GM12878 (cell line): Measurements from ENCODE around the gene GLUD1. TPM values are rescaled to one million over a fixed set of nuclear protein-coding genes. Genes with fewer than 3 reads are reported as not detected.

Source experiments
- FOS ChIP-seq: IDR thresholded peaks from 3 replicates; pipeline ENCODE4 v1.6.1; 2011; ENCODE audit warnings: borderline replicate concordance; ENCODE audit not compliant: insufficient read length; ENCODE audit errors: extremely low read depth
- HDAC6 ChIP-seq: fragments of 200-600 bp; sonication (generic); IDR thresholded peaks from one replicate; pipeline ENCODE4 v1.8.0; 2017; ENCODE audit warnings: antibody characterized with exemption; ENCODE audit not compliant: unreplicated experiment
- IKZF1 ChIP-seq: fragments of 450-650 bp; conservative IDR thresholded peaks from 2 replicates; pipeline ENCODE4 v1.6.1; 2017; ENCODE audit warnings: antibody characterized with exemption, mild to moderate bottlenecking
- JUND ChIP-seq: IDR thresholded peaks from 2 replicates; pipeline ENCODE4 v1.6.1; 2012; ENCODE audit warnings: low read depth, mild to moderate bottlenecking, low read length, improper control_type of control experiment, moderate library complexity
- MEF2A ChIP-seq: IDR thresholded peaks from 2 replicates; pipeline ENCODE4 v1.6.1; 2011; ENCODE audit warnings: low read depth, mild to moderate bottlenecking, low read length, moderate library complexity; ENCODE audit not compliant: insufficient read depth
- MYC ChIP-seq: IDR thresholded peaks from 2 replicates; pipeline ENCODE4 v1.6.1; 2011; ENCODE audit warnings: mild to moderate bottlenecking, low read length, moderate library complexity, inconsistent platforms; ENCODE audit not compliant: insufficient read depth, insufficient replicate concordance, insufficient read length, severe bottlenecking
- NKRF ChIP-seq: fragments of 450-650 bp; conservative IDR thresholded peaks from 2 replicates; pipeline ENCODE4 v1.6.1; 2017; ENCODE audit warnings: mild to moderate bottlenecking, moderate library complexity
- RAD21 ChIP-seq: IDR thresholded peaks from 2 replicates; pipeline ENCODE4 v1.6.1; 2011; ENCODE audit warnings: mild to moderate bottlenecking, low read depth, low read length, moderate library complexity; ENCODE audit not compliant: insufficient read depth
- RB1 ChIP-seq: fragments of 450-650 bp; formaldehyde crosslinking; IDR thresholded peaks from 2 replicates; pipeline ENCODE4 v1.6.1; 2017; ENCODE audit warnings: mild to moderate bottlenecking, borderline replicate concordance
- SPI1 ChIP-seq: IDR thresholded peaks from 2 replicates; pipeline ENCODE4 v1.6.1; 2011; ENCODE audit warnings: low read depth, mild to moderate bottlenecking, low read length, moderate library complexity, borderline replicate concordance; ENCODE audit not compliant: insufficient read depth
- SREBF2 ChIP-seq: IDR thresholded peaks from 2 replicates; pipeline ENCODE4 v1.6.1; 2012; ENCODE audit warnings: mild to moderate bottlenecking, low read length
- TARDBP ChIP-seq: IDR thresholded peaks from 2 replicates; pipeline ENCODE4 v1.6.1; 2016; ENCODE audit warnings: borderline replicate concordance
- ZNF622 ChIP-seq: fragments of 450-650 bp; IDR thresholded peaks from 2 replicates; pipeline ENCODE4 v1.6.1; 2017; ENCODE audit warnings: mild to moderate bottlenecking, inconsistent platforms
- ZNF687 ChIP-seq: fragments of 450-650 bp; IDR thresholded peaks from 2 replicates; pipeline ENCODE4 v1.6.1; 2017; ENCODE audit warnings: mild to moderate bottlenecking, moderate library complexity
- polyA plus RNA-seq, 11 experiments: library from polyadenylated mRNA; depleted of rRNA in 4 of 11; unstranded in 6 of 11; stranded (reverse) in 5 of 11; fragments of >200 nt; fragmentation: Nextera tagmentation in 4 of 11; fragmentation: Illumina TruSeq in 1 of 11; extraction: Ambion mirVana in 4 of 11; extraction: Trizol in 1 of 11; gene quantifications; 1 replicate in 1 of 11; 2 replicates in 10 of 11; pipeline versions ENCODE4 v1.2.1 to v1.2.3, GENCODE V29; 2011 to 2016; ENCODE audit warnings: inconsistent platforms in 2 of 11, missing spikeins in 2 of 11, low read depth in 1 of 11
- total RNA-seq, 4 experiments: library from RNA; depleted of rRNA in 3 of 4; stranded (reverse); fragments of >200 nt in 3 of 4; fragmentation: Illumina TruSeq in 1 of 4; extraction: Trizol in 1 of 4; gene quantifications; 2 replicates each; pipeline versions ENCODE4 v1.2.1 to v1.2.3, GENCODE V29; 2013 to 2021
- TF ChIP-seq, protein P1 (sequence below), 3 experiments: IDR thresholded peaks in 2 of 3; conservative IDR thresholded peaks in 1 of 3; 2 replicates each; pipeline ENCODE4 v1.5.1; 2011; ENCODE audit warnings: low read depth in 3 of 3, low read length in 3 of 3, mild to moderate bottlenecking in 3 of 3, control low read depth in 2 of 3, moderate library complexity in 2 of 3, inconsistent platforms in 1 of 3, mixed read lengths in 1 of 3; ENCODE audit not compliant: control insufficient read depth in 2 of 3, insufficient read depth in 1 of 3; ENCODE audit errors: extremely low read depth in 1 of 3
- TF ChIP-seq, protein P2 (sequence below): fragments of 450-650 bp; IDR thresholded peaks from 2 replicates; pipeline ENCODE4 v1.6.1; 2017; ENCODE audit warnings: mild to moderate bottlenecking, moderate library complexity

The GLUD1 gene
- total and polyA plus RNA-seq, 10 of the 15 experiments (the other 5 are each of a cell fraction or from before 2014, with no cell fraction given): 26.1 to 109 (median 81.4) TPM

DNA sequence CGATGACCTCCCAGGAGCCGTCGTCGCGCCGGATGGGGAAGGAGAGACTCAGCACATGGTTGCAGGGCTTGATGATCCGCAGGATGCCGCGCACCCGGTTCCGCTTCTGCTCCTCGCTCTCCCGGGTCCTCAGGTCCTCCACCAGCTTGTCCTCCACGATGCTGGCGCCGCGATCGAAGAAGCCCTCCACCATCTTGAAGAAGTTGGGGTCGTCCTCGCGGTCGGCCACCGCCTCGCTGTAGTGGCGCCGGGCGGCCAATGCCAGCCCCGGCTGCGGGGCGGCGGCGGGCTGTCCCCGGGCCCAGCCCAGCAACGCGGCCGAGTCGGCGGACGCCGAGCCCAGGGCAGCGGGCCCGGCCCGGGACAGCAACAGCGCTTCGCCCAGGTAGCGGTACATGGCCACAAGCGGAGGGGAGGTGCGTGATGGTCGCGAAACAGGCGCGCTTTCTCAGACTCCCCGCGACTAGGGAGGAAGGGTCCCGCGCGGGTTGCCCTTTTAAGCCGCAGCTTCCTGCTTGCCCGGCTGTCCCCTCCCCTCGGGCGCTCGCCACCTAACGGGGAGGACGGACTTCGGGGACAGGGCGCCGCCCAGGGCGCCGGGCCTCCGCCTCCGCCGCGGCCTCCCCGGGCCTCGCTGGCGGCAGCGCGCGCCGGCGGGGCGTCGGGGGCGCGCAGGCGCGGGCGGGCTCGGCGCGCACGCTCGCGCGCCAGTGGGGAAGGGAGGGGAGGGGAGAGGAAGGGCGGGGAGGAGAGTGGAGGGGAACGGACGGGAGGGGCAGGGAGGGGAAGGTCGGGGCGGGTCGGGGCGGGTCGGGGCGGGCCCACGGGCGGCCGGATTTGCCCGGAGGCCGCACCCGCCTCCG, at the start of gene GLUD1, which contains the start of gene SHLD2 (continued):
- TF ChIP-seq, protein P1, sequence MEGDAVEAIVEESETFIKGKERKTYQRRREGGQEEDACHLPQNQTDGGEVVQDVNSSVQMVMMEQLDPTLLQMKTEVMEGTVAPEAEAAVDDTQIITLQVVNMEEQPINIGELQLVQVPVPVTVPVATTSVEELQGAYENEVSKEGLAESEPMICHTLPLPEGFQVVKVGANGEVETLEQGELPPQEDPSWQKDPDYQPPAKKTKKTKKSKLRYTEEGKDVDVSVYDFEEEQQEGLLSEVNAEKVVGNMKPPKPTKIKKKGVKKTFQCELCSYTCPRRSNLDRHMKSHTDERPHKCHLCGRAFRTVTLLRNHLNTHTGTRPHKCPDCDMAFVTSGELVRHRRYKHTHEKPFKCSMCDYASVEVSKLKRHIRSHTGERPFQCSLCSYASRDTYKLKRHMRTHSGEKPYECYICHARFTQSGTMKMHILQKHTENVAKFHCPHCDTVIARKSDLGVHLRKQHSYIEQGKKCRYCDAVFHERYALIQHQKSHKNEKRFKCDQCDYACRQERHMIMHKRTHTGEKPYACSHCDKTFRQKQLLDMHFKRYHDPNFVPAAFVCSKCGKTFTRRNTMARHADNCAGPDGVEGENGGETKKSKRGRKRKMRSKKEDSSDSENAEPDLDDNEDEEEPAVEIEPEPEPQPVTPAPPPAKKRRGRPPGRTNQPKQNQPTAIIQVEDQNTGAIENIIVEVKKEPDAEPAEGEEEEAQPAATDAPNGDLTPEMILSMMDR (IDR thresholded peaks at IDR 0.05 in 2 of 3, conservative IDR thresholded peaks at IDR 0.05 in 1 of 3; ENCODE audit: control insufficient read depth in 2 of 3, extremely low read depth in 1 of 3, insufficient read depth in 1 of 3, low read depth in 3 of 3, low read length in 3 of 3): peak in 1 of 3 experiments; percentile 11; a peak in 1 of 6 replicates
- TF ChIP-seq ZNF622 (no peak), NKRF (peak; percentile 95), SPI1 (no peak), RB1 (0 out of 2 replicates have a peak, but pooled peaks have one; percentile 73), JUND (peak; percentile 14; the same call in 1 of the 2 replicates), MYC (peak; percentile 22), TARDBP (no peak), RAD21 (no peak), MEF2A (no peak), FOS (no peak), IKZF1 (peak; percentile 60), HDAC6 (no peak), ZNF687 (peak; percentile 50; the same call in 1 of the 2 replicates), SREBF2 (no peak)
- TF ChIP-seq, protein P2, sequence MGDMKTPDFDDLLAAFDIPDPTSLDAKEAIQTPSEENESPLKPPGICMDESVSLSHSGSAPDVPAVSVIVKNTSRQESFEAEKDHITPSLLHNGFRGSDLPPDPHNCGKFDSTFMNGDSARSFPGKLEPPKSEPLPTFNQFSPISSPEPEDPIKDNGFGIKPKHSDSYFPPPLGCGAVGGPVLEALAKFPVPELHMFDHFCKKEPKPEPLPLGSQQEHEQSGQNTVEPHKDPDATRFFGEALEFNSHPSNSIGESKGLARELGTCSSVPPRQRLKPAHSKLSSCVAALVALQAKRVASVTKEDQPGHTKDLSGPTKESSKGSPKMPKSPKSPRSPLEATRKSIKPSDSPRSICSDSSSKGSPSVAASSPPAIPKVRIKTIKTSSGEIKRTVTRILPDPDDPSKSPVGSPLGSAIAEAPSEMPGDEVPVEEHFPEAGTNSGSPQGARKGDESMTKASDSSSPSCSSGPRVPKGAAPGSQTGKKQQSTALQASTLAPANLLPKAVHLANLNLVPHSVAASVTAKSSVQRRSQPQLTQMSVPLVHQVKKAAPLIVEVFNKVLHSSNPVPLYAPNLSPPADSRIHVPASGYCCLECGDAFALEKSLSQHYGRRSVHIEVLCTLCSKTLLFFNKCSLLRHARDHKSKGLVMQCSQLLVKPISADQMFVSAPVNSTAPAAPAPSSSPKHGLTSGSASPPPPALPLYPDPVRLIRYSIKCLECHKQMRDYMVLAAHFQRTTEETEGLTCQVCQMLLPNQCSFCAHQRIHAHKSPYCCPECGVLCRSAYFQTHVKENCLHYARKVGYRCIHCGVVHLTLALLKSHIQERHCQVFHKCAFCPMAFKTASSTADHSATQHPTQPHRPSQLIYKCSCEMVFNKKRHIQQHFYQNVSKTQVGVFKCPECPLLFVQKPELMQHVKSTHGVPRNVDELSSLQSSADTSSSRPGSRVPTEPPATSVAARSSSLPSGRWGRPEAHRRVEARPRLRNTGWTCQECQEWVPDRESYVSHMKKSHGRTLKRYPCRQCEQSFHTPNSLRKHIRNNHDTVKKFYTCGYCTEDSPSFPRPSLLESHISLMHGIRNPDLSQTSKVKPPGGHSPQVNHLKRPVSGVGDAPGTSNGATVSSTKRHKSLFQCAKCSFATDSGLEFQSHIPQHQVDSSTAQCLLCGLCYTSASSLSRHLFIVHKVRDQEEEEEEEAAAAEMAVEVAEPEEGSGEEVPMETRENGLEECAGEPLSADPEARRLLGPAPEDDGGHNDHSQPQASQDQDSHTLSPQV: no peak
